WTC11 (cell line): Measurements from ENCODE around the gene HCFC1. TPM values are rescaled to one million over a fixed set of nuclear protein-coding genes. Genes with fewer than 3 reads are reported as not detected.

Experiments used
- ATAC-seq: fragments of 200-7000 bp; cut with Tn5 transposase; 2 replicates; pipeline ENCODE4 v1.10.0; 2021; ENCODE audit warnings: mild to moderate bottlenecking, moderate library complexity
- CTCF ChIA-PET: fragments of 300-600 bp; sonication (Branson Sonifier 250); formaldehyde crosslinking; loops from one replicate; lab custom pipeline; 2021; ENCODE audit warnings: antibody characterized with exemption; lab: Charles Lee
- POLR2A ChIA-PET: fragments of 350-600 bp; sonication (Branson Sonifier 250); formaldehyde crosslinking; loops from one replicate; lab custom pipeline; 2021; ENCODE audit warnings: antibody characterized with exemption; lab: Charles Lee
- DNase-seq: peaks from one replicate; pipeline ENCODE4 v3.0.0; 2021; ENCODE audit warnings: low spot score
- H3K27ac Mint-ChIP-seq: 2 replicates; pipeline ENCODE4 v1.8.0; 2021; ENCODE audit warnings: mixed read lengths
- H3K27me3 Mint-ChIP-seq: 2 replicates; pipeline ENCODE4 v1.8.0; 2021; ENCODE audit warnings: low read depth, mild to moderate bottlenecking, moderate library complexity, mixed read lengths
- H3K36me3 Mint-ChIP-seq: 2 replicates; pipeline ENCODE4 v1.8.0; 2021; ENCODE audit warnings: mixed read lengths
- H3K4me1 Mint-ChIP-seq: 2 replicates; pipeline ENCODE4 v1.8.0; 2022; ENCODE audit warnings: mixed read lengths
- H3K4me3 Mint-ChIP-seq: 2 replicates; pipeline ENCODE4 v1.8.0; 2021; ENCODE audit warnings: mild to moderate bottlenecking, moderate library complexity, mixed read lengths
- H3K9me3 Mint-ChIP-seq: 2 replicates; pipeline ENCODE4 v1.8.0; 2021; ENCODE audit warnings: mixed read lengths
- ARID4B ChIP-seq: sonication (generic); formaldehyde crosslinking; IDR thresholded peaks from 2 replicates; pipeline ENCODE4 v1.8.0; 2023; ENCODE audit warnings: missing genetic modification reagents, mild to moderate bottlenecking, borderline replicate concordance
- ATF3 ChIP-seq: sonication (generic); formaldehyde crosslinking; conservative IDR thresholded peaks from 2 replicates; pipeline ENCODE4 v1.8.1; 2022; ENCODE audit warnings: mild to moderate bottlenecking, missing genetic modification reagents
- ETV6 ChIP-seq: sonication (generic); formaldehyde crosslinking; IDR thresholded peaks from 2 replicates; pipeline ENCODE4 v1.8.1; 2022; ENCODE audit warnings: mild to moderate bottlenecking, missing genetic modification reagents
- FOXK1 ChIP-seq: sonication (generic); formaldehyde crosslinking; IDR thresholded peaks from 2 replicates; pipeline ENCODE4 v1.8.0; 2022; ENCODE audit warnings: mild to moderate bottlenecking, moderate library complexity, missing genetic modification reagents
- HMGXB4 ChIP-seq: sonication (generic); formaldehyde crosslinking; IDR thresholded peaks from 2 replicates; pipeline ENCODE4 v1.8.1; 2023; ENCODE audit warnings: mild to moderate bottlenecking, moderate library complexity, missing genetic modification reagents
- MXD4 ChIP-seq: fragments of 250-450 bp; sonication (Bioruptor Pico); IDR thresholded peaks from 2 replicates; pipeline ENCODE4 v1.8.0; 2021; ENCODE audit warnings: mild to moderate bottlenecking, moderate library complexity, borderline replicate concordance
- MYBL2 ChIP-seq: sonication (generic); formaldehyde crosslinking; IDR thresholded peaks from 2 replicates; pipeline ENCODE4 v1.8.1; 2023; ENCODE audit warnings: mild to moderate bottlenecking, moderate library complexity, missing genetic modification reagents
- NR1H2 ChIP-seq: sonication (generic); formaldehyde crosslinking; IDR thresholded peaks from 2 replicates; pipeline ENCODE4 v1.9.0; 2021; ENCODE audit warnings: mild to moderate bottlenecking, moderate library complexity, missing genetic modification reagents
- NR3C1 ChIP-seq: sonication (generic); formaldehyde crosslinking; conservative IDR thresholded peaks from 2 replicates; pipeline ENCODE4 v1.8.1; 2023; ENCODE audit warnings: low read depth, mild to moderate bottlenecking, missing genetic modification reagents
- PRRX2 ChIP-seq: fragments of 250-450 bp; sonication (Bioruptor Pico); IDR thresholded peaks from 2 replicates; pipeline ENCODE4 v1.8.0; 2021; ENCODE audit warnings: mild to moderate bottlenecking
- SMAD3 ChIP-seq: sonication (generic); formaldehyde crosslinking; IDR thresholded peaks from 2 replicates; pipeline ENCODE4 v1.8.0; 2022; ENCODE audit warnings: missing genetic modification reagents, mild to moderate bottlenecking, borderline replicate concordance
- SP1 ChIP-seq: sonication (generic); formaldehyde crosslinking; conservative IDR thresholded peaks from 2 replicates; pipeline ENCODE4 v1.8.1; 2022; ENCODE audit warnings: missing genetic modification reagents
- TP53 ChIP-seq: sonication (generic); formaldehyde crosslinking; IDR thresholded peaks from 2 replicates; pipeline ENCODE4 v1.8.1; 2023; ENCODE audit warnings: mild to moderate bottlenecking, missing genetic modification reagents
- ZBTB21 ChIP-seq: sonication (generic); formaldehyde crosslinking; IDR thresholded peaks from 2 replicates; pipeline ENCODE4 v1.8.1; 2023; ENCODE audit warnings: mild to moderate bottlenecking, missing genetic modification reagents, borderline replicate concordance
- ZNF219 ChIP-seq: sonication (generic); formaldehyde crosslinking; IDR thresholded peaks from 2 replicates; pipeline ENCODE4 v1.8.0; 2023; ENCODE audit warnings: missing genetic modification reagents, mild to moderate bottlenecking, borderline replicate concordance
- ZNF396 ChIP-seq: fragments of 250-450 bp; sonication (Bioruptor Pico); IDR thresholded peaks from 2 replicates; pipeline ENCODE4 v1.8.0; 2021; ENCODE audit warnings: mild to moderate bottlenecking, moderate library complexity, borderline replicate concordance
- ZNF425 ChIP-seq: fragments of 250-450 bp; sonication (Bioruptor Pico); conservative IDR thresholded peaks from 2 replicates; pipeline ENCODE4 v1.9.0; 2021; ENCODE audit warnings: mild to moderate bottlenecking
- total RNA-seq: library from RNA; stranded (reverse); gene quantifications from 3 replicates; pipeline ENCODE4 v1.2.3, GENCODE V29; 2021
- TF ChIP-seq, protein P1 (sequence below): sonication (generic); formaldehyde crosslinking; IDR thresholded peaks from 2 replicates; pipeline ENCODE4 v1.8.0; 2022; ENCODE audit warnings: missing genetic modification reagents
- TF ChIP-seq, protein P2 (sequence below): fragments of 250-450 bp; sonication (Bioruptor Pico); IDR thresholded peaks from 2 replicates; pipeline ENCODE4 v1.8.0; 2021; ENCODE audit warnings: mild to moderate bottlenecking

The HCFC1 gene
- total RNA-seq, 1 experiment from 2014 or later: 130 TPM

DNA sequence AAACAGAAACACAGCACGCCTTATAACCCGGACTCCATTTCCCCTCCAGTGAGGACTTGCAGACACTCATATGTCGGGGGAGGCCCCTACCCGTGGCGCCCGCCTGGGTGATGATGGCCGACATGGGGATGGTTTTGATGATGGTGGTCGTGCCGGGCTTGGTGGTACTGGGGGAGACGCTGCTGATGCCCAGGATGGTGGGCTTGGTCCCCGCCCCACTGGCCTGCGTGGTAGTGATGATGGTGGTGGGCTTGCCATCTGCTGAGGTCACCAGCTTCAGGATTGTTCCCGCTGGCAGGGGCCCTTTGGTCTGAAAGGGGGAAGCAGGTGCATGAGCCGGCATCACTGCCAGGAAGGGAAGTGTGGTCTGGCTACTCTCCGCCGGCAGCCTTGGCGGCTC, 14.4 kb downstream of the HCFC1 start:
- Mint-ChIP-seq H3K4me3 (no peak overlapping the region), H3K27me3 (no peaks in the 10 kb centered on the region), H3K36me3 (peaks cover 36% of the 10 kb centered on the region), H3K4me1 (no peaks in the 10 kb centered on the region)
- ChIA-PET CTCF (no interaction called here), POLR2A (no interaction called here)
- TF ChIP-seq, protein P1, sequence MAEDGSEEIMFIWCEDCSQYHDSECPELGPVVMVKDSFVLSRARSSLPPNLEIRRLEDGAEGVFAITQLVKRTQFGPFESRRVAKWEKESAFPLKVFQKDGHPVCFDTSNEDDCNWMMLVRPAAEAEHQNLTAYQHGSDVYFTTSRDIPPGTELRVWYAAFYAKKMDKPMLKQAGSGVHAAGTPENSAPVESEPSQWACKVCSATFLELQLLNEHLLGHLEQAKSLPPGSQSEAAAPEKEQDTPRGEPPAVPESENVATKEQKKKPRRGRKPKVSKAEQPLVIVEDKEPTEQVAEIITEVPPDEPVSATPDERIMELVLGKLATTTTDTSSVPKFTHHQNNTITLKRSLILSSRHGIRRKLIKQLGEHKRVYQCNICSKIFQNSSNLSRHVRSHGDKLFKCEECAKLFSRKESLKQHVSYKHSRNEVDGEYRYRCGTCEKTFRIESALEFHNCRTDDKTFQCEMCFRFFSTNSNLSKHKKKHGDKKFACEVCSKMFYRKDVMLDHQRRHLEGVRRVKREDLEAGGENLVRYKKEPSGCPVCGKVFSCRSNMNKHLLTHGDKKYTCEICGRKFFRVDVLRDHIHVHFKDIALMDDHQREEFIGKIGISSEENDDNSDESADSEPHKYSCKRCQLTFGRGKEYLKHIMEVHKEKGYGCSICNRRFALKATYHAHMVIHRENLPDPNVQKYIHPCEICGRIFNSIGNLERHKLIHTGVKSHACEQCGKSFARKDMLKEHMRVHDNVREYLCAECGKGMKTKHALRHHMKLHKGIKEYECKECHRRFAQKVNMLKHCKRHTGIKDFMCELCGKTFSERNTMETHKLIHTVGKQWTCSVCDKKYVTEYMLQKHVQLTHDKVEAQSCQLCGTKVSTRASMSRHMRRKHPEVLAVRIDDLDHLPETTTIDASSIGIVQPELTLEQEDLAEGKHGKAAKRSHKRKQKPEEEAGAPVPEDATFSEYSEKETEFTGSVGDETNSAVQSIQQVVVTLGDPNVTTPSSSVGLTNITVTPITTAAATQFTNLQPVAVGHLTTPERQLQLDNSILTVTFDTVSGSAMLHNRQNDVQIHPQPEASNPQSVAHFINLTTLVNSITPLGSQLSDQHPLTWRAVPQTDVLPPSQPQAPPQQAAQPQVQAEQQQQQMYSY: no peak
- no peak for TF ChIP-seq ETV6
- no peak for TF ChIP-seq ZNF219 (CRISPR knock-in tag)
- TF ChIP-seq ZNF396: no peak
- no peak for TF ChIP-seq TP53 (CRISPR knock-in tag)
- no peak for TF ChIP-seq ARID4B
- TF ChIP-seq, protein P2, sequence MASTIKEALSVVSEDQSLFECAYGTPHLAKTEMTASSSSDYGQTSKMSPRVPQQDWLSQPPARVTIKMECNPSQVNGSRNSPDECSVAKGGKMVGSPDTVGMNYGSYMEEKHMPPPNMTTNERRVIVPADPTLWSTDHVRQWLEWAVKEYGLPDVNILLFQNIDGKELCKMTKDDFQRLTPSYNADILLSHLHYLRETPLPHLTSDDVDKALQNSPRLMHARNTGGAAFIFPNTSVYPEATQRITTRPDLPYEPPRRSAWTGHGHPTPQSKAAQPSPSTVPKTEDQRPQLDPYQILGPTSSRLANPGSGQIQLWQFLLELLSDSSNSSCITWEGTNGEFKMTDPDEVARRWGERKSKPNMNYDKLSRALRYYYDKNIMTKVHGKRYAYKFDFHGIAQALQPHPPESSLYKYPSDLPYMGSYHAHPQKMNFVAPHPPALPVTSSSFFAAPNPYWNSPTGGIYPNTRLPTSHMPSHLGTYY (CRISPR knock-in tag): no peak
- TF ChIP-seq SMAD3 (CRISPR knock-in tag): no peak
- TF ChIP-seq NR1H2 (CRISPR knock-in tag): no peak
- TF ChIP-seq FOXK1 (CRISPR knock-in tag): no peak
- no peak for TF ChIP-seq ATF3
- no peak for TF ChIP-seq ZBTB21 (CRISPR knock-in tag)
- no peak for TF ChIP-seq SP1
- TF ChIP-seq, all 79 proteins: peak for 0
- Mint-ChIP-seq H3K27ac (no peak overlapping the region), H3K9me3 (no peaks in the 10 kb centered on the region)
- DNase-seq (no peak), ATAC-seq (no peak)

- no peaks in the 10 kb centered on the region for H3K9me3 Mint-ChIP-seq
- H3K27me3 Mint-ChIP-seq: no peaks in the 10 kb centered on the region
- ATAC-seq: no peak
- POLR2A ChIA-PET: no interaction called here
- no peak for DNase-seq
- CTCF ChIA-PET: no interaction called here
- H3K4me3 Mint-ChIP-seq: no peak overlapping the region
- peaks cover 39% of the 10 kb centered on the region for H3K36me3 Mint-ChIP-seq
- no peak overlapping the region for H3K27ac Mint-ChIP-seq
- no peaks in the 10 kb centered on the region for H3K4me1 Mint-ChIP-seq
- TF ChIP-seq PRRX2 (CRISPR knock-in tag) (no peak), HMGXB4 (CRISPR knock-in tag) (no peak), MYBL2 (CRISPR knock-in tag) (no peak), MXD4 (CRISPR knock-in tag) (no peak), ZNF425 (no peak), NR3C1 (CRISPR knock-in tag) (no peak), TP53 (CRISPR knock-in tag) (no peak), ZNF396 (no peak)
Observed at GRCh38 chrX:153956044-153956907, 15.3 kb downstream of the HCFC1 start.
